H54 (cell line): ENCODE measurements around the gene EXOC3L2.

Experiments
- DNase-seq: peaks from one replicate; pipeline ENCODE4 v3.0.0; 2011; ENCODE audit warnings: low spot score, mixed read lengths; ENCODE audit not compliant: insufficient read length
- FAIRE-seq: peaks from 3 replicates; lab custom pipeline; 2011; peaks lifted over from hg19 to GRCh38; lab: Jason Lieb, UNC
- POLR2A ChIP-seq: IDR thresholded peaks from 2 replicates; pipeline ENCODE4 v1.6.1; 2011; ENCODE audit warnings: low read depth, mild to moderate bottlenecking, low read length

EXOC3L2 gene

GRCh38 chr19:45195764-45196163 is 49.4 kb downstream of the EXOC3L2 start:
- no peak for TF ChIP-seq POLR2A
- DNase-seq: no peak
- no peak for FAIRE-seq

- FAIRE-seq (no peak), DNase-seq (no peak)
- TF ChIP-seq POLR2A: no peak
Observed at GRCh38 chr19:45191375-45191774, 53.8 kb downstream of the EXOC3L2 start.

GRCh38 chr19:45189971-45190370 is 55.2 kb downstream of the EXOC3L2 start:
- DNase-seq (no peak), FAIRE-seq (no peak)
- TF ChIP-seq POLR2A: no peak

- no peak for DNase-seq
- FAIRE-seq: no peak
- no peak for TF ChIP-seq POLR2A
Observed at GRCh38 chr19:45187421-45188100, 57.6 kb downstream of the EXOC3L2 start.

- FAIRE-seq: no peak
- TF ChIP-seq POLR2A: no peak
- no peak for DNase-seq
Observed at GRCh38 chr19:45186509-45187334, 58.5 kb downstream of the EXOC3L2 start.

GRCh38 chr19:45184115-45184514 is 61.1 kb downstream of the EXOC3L2 start:
- FAIRE-seq (no peak), DNase-seq (no peak)
- TF ChIP-seq POLR2A: no peak

- no peak for TF ChIP-seq POLR2A
- DNase-seq (no peak), FAIRE-seq (no peak)
Observed at GRCh38 chr19:45182758-45183157, 62.4 kb downstream of the EXOC3L2 start.

- no peak for FAIRE-seq
- no peak for DNase-seq
- TF ChIP-seq POLR2A: no peak
Observed at GRCh38 chr19:45180936-45181335, 64.3 kb downstream of the EXOC3L2 start.

- TF ChIP-seq POLR2A: no peak
- no peak for FAIRE-seq
- no peak for DNase-seq
Observed at GRCh38 chr19:45179892-45180370, 65.3 kb downstream of the EXOC3L2 start.

- no peak for DNase-seq
- FAIRE-seq: no peak
- no peak for TF ChIP-seq POLR2A
Observed at GRCh38 chr19:45179072-45179891, 65.9 kb downstream of the EXOC3L2 start.

- FAIRE-seq (peak; percentile 79), DNase-seq (peak; percentile 90)
- TF ChIP-seq POLR2A: peak; percentile 38; the same call in 1 of the 2 replicates
Observed at GRCh38 chr19:45178262-45179071, 66.7 kb downstream of the EXOC3L2 start, which contains the start of gene BLOC1S3. TSS of gene BLOC1S3 (plus strand) at chr19:45178784. CDS start at chr19:45179297, 513 bp downstream.

- no peak for FAIRE-seq
- TF ChIP-seq POLR2A: no peak
- peak; percentile 45 for DNase-seq
Observed at GRCh38 chr19:45177817-45178261, 67.4 kb downstream of the EXOC3L2 start, which contains the start of gene TRAPPC6A. TSS of gene TRAPPC6A (minus strand) at chr19:45178237. CDS start at chr19:45178218, 19 bp downstream.
